ENCODE measurements around the gene HELZ.
"Not testable (repeated sequence)": the region's sequence is repeated elsewhere in the genome, so short reads cannot be mapped to it uniquely, and the experiment has no call there.

HELZ gene

DNA sequence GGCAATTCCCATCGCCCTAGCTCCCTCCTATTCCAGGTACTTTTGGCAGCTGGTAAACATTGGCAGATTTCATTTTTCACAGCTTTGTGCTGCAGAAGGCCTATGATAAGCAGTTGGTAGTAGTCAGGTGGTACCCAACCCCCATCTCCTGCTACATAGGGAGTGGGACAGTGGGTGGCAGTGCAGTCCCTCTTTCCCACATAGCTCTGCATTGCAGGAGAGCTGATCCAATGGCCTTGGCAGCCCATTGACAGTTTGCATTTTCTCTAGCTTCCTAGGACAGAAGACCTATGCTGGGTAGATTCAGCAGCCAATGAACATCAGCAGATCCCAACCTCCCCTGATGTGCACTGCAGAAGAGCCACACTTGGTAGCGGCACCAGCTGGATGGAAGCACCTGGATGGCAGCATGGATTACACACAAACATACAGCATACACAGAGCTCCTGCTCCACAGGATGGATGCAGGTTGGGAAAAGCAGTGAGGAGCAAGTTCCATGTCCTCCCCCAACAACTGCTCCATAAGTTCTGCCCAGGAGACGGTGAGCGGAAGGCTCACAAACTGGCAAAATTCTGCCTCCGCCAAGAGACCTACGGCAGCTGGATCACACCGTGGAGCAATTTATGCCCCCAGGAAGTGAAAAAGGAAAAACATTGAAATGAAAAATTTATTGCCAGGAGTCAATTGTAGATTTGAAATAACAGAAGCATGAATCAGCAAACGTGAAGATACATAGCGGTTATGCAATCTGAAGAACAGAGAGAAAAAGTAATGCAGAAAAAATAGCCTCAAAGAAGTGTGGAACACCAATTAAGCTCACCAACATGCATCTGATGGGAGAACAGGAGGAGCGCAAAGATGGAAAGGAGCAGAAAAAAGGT lies 105.0 kb downstream of the HELZ start:
- DNase-seq, result no peak

DNA sequence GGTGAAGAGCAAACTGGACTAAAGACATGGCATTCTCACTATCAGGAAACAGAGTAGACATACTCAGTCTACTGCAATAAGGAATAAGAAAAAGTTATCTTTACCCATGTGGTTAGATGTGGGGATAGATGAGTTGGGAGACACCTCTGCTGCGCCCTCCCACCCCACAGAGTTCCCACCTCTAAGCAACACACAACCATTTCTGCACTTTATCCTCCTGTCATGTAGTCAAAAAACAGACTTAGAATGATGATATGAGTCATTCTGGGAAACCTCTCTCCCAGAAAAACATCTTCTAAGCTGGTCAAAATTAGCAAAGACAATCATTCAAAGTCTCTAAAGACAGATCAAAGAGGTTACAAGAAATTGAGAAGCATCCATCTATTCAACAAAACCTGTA lies 105.7 kb downstream of the HELZ start:
- no peak for DNase-seq

DNA sequence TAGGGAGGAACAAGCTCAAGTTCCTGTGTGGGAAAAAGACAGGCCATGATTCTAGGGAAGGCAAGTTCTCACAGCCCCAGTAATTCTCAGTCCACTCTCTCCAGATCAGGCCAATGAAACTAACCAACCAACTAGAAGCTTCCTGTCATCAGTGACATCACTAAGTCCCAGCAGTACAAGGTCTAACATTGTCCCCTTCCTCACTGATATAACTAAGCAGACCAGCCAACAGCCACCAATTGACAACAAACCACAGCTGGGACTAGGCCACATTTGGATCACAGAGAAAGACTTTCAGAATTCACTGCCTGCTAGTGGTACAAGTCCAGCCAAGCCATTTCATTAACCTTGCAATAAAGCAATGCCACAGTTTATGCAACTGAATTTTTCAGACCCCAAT lies 106.6 kb downstream of the HELZ start:
- no peak for DNase-seq

DNA sequence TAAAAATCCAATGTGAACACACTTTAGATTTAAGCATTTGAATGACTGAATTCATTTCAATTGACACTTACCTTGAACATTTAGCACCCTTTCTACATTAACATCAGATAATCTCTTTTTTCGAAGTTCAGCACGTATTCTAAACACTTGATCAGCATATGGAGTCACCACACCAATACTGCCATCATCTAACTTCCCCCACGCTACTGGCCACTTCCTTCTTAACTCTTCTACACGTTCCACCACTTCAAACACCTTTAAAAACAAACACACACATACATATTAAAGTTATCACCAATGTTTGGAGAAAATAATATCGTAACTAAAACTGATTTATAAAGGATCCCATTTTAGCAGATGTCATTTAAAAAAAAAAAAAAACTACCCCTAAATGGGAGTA lies 107.1 kb downstream of the HELZ start:
- DNase-seq, result no peak

DNA sequence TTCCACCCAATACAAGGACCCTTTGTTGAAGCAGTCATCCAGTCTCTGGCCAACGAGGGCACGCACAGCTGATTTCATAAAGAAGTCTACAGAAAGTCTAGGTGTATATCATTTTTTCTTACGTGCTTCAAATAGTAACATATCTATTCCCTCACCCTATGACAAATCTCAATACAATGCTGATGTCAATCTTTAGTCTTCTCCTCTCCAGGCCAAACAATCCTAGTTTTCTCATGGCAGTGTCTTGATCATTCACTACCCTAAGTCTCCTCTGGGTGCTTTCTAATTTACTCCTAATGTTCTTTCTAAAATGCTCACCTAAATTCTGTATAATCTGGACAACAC lies 108.0 kb downstream of the HELZ start:
- no peak for DNase-seq

DNA sequence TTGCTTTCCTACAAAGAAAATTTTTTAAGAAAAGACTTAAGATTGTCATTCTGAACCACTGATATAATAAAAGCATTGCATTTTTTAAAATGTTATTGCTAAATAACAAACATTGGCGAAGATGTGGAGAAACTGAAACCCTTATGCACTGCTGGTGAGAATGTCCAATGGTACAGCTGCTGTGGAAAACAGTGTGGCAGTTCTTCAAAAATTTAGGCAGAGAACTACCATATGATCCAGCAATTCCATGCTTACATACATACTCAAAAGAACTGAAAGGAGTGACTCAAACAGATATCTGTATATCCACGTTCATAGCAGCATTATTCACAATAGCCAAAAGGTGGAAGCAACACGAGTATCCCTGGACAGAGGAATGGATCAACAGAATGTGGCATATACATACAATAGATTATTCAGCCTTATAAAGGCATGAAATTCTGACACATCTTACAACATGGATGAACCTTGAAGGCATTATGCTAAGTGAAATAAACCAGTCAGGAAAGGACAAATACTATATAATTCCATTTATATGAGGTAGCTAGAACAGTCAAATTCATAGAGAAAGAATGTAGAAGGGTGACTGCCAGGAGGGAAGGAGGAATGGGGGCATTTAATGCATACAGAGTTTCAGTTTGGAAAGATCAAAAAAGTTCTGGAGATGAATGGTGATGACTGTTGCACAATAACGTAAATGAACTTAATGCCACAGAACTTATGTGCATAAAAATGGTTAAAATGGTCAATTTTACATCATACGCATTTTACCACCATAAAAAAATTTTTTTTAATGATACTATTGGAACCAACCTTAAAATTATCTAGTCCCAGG lies 108.6 kb downstream of the HELZ start:
- DNase-seq, result no peak

DNA sequence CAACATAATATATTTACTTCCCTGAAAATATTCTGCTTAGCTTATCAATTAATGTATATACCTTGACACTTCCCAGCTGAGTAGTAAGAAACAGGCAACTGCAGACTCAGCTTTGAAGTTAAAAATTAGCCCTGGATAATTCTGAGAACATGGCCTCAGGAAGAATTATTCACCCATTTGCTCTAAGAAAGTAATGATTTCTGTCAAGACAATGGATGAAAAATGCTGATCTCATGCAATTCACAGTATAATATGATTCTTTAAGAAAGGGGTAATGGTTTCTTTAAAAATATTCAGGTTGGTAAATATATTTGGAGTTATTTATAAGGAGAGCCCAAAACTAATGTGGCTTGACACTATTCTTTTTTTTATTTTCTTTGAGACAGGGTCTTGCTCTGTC lies 111.8 kb downstream of the HELZ start:
- DNase-seq, result no peak

DNA sequence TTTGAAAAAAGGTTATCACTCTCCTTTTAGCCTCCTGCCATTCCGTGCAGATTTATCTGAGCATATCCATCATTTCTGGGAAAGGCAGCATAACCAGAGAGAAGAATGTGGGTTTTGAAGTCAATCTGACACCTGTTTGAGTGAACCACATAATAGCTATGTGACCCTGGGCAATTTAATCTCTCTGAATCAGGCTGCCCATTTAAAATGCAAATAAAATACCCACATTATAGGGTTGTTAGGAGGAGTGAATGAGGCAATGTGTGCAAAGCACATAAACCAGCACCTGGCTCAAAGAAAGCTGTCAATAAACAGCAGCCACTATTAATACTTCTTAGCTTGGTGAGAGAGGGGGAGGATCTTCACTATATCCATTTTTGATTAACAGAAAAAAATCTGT lies 112.6 kb downstream of the HELZ start:
- DNase-seq, result peak; percentile 57 to 88

DNA sequence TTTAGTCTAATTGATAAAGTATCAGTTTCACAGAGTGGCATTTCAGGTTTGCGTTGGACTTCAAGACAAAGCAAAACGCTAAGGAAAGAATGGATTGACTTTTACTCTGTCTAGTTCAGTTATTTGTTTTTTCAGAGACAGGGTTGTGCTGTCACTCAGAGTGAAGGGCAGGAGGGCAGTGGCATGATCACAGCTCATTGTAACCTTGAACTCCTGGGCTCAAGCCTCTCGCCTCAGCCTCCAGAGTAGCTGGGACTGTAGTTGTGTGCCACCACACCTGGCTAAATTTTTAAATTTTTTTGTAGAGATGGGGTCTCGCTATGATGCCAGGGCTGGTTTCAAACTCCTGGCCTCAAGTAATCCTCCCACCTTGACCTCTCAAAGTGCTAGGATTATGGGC lies 114.2 kb downstream of the HELZ start:
- DNase-seq, result no peak

DNA sequence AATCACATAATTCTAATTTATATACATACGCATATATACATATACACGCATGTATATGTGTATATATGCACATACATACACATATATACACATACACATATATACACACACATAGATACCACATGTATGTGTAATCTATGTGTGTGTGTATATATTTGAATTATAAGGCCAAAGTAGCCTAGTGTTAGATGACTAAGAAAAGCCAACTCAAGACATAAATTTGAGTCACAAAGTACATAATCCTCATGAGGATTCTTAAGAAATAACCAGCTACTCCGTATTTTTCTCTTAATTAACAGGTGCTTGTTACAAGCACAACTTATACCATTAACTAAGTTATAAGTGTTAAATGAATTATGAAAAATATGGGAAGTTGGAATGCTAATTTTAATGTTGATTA lies 115.7 kb downstream of the HELZ start:
- no peak for DNase-seq

DNA sequence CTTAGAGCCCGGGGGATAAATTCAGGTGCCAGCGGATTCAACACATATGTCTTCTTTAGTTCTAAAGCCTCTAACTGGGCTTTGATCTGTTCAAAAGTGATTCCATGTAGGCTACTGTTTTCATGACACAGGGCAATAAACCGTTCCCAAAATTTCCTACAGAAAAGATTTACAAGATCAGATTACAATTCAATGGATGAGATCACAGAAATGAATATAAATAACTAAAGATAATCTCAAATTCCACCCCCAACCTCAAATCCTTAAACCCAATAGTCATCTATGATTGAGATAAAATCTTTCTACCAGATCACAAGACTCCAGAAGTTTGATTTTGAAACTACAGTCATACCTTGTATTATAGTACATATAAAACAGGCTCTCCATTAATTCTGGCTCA lies 116.3 kb downstream of the HELZ start:
- no peak for DNase-seq

DNA sequence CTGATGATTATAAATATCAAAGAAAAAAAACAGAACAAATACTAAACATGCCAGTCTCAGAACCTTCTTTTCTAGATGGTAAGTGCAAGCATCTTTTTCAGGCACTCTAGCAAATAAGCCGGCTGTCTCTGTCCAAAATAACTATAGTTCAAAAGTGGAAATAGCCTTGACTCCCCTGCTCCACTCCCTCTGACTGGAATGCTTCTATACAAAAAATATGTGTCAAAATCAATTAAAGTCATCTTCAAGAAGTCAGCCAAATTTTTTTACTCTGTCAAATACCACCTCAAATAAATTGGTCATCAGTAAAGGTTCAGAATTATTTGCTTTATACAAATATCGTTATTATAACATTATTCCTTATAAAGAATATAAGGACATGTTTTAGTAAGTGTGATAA lies 117.1 kb downstream of the HELZ start:
- no peak for DNase-seq

DNA sequence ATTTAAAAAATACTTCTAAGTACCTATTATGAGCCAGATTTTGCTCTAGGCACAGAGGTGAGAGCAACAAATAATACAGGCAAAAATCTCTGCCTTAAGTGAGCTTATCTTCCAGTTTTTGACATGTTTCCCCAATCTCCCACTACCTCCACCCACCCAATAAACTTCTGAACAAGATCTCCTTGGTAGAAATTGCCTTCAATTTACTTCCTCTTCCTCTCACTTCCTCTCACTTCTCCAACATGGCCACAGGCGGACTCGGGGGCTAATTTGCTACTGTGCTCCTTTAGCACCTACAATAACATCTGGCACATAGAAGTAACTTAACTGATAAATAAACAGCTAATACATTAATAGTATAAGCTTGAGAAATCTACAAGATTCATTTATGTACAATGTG lies 118.0 kb downstream of the HELZ start:
- DNase-seq, result no peak

DNA sequence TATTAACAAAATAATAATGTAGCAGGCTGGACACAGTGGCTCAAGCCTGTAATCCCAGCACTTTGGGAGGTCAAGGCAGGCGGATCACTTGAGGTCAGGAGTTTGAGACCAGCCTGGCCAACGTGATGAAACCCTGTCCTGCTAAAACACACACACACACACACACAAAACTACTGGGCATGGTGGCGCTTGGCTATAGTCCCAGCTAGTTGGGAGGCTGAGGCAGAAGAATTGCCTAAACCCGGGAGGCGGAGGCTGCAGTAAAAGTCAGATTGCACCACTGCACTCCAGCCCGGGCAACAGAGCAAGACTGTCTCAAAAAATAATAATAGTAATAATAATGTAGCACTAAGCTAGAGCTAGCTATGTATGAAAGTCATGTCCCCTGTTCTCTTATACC lies 118.5 kb downstream of the HELZ start:
- DNase-seq, result not testable (repeated sequence)

DNA sequence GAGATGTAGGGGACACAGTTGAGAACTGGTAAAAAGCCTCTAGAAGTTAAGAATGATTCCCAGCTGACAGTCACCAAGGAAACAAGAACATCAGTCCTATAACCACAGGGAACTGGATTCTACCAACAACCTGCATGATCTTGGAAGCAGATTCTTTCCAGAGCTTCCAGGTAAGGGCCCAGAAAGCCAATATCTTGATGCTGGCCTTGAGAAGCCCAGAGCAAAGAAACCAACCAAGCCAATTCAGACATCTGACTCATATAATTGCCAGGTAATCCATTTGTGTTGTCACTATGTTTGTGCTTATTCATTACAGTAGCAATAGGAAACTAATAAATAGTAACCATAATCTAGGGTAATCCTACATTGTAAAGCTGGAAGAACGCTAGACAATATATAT lies 119.1 kb downstream of the HELZ start:
- no peak for DNase-seq

DNA sequence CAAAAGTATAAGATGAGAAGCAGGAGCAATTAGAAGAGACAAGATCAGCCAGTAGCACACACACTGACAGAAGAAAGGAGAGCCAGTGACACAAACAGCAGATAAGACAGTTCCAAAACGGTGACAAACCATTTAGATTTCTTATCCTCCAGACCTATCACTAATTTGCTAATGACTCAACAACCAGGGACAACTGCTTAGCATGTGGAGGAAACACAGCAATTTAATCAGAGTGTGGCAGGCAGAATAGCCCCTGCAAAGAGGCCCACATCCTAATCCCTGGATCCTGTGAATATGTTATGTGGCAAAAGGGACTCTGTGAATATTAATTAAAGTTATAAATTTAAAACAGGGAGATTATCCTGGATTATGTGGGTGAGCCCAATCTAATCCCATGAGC lies 119.6 kb downstream of the HELZ start:
- DNase-seq, result no peak

DNA sequence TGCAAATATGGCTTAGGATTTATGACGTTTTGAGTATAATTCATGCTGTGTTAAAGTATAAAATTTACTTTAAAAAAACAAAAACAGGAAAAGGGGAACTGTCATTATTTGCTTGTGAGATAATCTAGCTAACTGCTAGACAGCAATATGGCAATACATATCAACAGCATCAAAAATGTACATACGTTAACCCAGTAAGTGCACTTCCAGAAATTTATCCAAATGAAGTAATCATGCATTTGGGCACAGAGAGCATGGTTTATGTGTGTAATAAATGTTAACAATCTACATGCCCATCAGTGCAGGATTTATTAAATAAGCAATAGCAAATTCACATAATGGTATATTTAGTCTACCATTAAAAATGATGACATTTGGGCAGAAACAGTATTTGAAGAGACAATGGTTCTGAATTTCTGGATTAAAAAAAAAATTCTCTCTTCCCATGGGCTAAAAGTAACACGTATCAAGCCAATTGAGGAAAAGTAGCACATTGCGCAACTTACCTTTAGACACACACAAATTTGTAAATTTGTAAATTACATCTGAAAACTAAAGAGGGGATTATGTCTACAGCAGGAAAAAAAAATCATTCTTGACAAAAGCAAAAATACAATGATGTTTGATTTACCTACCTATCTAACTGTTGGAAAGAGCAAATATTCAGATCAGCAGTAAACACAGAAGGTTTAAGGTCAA lies 120.4 kb downstream of the HELZ start:
- DNase-seq, result peak in 1 of 2 experiments; percentile 10

DNA sequence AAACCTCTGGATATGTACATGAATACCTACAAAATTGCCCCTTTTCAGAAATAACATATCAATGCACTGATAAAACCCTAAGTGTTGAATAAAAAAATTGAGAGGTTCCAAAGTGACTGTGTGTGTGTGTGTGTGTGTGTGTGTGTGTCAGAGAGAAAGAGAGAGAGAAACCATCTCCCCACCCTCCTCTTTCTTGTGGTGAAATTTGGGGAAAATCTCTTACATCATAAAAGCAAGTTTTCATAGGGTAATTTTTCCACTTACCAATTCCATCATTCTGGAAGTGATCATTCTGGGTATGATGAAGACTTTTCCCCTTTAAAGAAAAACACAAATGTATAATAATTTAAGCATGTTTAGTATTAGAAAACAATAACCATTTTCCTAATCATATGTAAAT lies 121.3 kb downstream of the HELZ start:
- no peak for DNase-seq

DNA sequence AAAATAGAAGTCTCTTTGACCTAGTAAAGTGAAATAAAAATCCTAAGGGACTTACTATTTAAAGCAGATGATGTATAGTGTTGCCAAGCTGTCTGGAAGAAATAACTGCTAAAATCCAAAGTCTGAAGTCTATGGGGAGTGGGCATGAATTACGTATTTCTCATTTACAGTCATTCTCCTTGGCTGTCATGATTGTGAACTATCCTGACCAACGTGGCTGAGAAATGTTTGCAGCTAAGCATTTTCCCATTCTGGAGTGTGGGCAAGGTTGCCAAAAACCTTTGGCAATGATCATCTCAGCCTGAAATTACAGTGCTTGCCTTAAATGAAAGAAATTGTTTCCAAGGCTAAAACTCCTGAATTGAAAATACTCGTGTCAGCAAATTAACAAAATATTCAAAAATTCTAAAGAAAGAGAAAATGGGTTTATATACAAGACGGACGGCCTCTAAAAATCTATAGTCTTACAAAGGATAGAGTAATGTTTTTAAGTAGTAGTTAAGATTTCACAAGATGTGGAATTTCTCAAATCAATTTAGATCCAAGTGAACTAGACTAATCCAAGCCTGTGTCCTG lies 123.6 kb downstream of the HELZ start:
- DNase-seq, result no peak

DNA sequence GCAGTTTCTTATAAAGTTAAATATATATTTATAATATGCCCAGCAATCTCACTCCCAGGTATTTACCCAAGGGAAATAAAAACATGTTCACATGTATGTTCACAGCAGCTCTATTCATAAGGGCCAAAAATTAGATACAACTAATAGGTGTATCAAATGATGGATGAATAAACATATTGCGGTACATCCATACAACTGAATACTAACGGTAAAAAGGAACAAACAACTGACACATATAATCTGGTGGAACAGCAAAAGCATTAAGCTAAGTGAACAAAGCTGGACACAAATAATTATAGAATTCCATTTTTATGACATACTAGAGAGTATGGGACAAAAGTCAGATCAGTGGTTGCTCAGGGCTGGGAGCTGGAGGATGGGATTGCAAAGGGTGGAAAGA lies 125.9 kb downstream of the HELZ start:
- no peak for DNase-seq

DNA sequence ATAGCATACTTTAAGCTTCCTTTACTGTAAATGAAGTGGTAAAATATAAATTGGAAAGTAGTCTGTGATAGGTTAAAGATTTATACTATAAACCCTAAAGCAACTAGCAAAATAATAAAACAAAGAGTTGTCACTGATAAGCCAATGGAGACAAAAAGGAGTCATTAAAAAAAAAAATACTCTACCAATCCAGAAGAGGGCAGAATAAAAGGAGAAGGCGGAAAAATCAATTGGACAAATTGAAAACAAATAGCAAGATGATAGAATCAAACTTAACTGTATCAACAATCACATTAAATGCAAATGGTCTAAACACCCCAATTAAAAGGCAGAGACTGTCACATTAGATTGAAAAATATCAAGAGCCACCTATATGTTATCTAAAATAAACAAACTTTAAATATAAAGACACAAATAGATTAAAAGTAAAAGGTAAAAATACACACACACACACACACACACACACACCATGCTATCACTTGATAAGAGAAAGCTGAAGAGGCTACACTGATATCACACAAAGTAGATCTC lies 128.9 kb downstream of the HELZ start:
- no peak for DNase-seq

DNA sequence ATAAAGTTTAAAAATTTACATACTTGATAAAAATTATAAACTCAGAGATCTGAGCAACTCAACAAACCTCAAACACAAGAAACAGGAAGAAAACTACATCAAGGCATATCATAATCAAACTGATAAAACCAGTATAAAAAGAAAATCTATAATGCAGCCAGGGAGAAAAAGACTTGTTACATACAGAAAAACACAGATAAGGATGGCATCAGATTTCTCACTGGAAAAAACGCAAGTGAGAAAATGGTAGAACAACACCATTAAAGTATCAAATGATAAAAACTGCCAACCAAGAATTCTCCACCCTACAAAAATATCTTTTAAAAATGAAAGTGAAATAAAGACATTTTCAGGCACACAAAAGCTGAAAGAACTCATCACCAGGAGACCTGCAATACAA lies 129.6 kb downstream of the HELZ start:
- no peak for DNase-seq

DNA sequence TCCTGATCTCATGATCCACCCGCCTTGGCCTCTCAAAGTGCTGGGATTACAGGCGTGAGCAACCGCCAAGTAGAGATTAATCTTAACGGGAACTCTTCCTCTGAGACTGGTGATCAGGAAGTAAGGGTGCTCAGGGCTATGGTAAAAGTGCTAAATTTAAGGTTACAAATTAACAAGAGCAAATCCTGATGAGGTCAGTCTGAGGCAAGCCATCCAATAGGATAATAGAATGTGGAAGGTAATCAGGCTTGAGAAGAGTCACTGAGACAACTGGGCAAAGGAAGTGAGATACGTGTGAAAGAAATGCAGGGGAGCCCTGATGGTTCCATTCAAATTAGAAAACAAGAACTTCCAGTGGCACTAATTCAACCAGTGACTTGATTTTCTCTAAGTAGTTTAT lies 131.5 kb downstream of the HELZ start:
- DNase-seq, result no peak

Measured in NCI-H2081 (cell line).